ENCODE results near the gene TP53BP2. TPM values are rescaled to one million over a fixed set of nuclear protein-coding genes. Genes with fewer than 3 reads are reported as not detected.

TP53BP2 gene
- total and polyA plus RNA-seq, 10 of the 15 experiments (the other 5 are each of a cell fraction or from before 2014, with no cell fraction given) = 1.6 to 13.7 (median 5.6) TPM

- TF ChIP-seq EP300 (IDR thresholded peaks at IDR 0.05; ENCODE audit: borderline replicate concordance in 1 of 2, control insufficient read depth in 1 of 2, low read depth in 2 of 2, low read length in 2 of 2) = no peak
- TF ChIP-seq RAD21 (IDR thresholded peaks at IDR 0.05; ENCODE audit: insufficient read depth, low read depth, low read length) = no peak
- TF ChIP-seq, protein P1, sequence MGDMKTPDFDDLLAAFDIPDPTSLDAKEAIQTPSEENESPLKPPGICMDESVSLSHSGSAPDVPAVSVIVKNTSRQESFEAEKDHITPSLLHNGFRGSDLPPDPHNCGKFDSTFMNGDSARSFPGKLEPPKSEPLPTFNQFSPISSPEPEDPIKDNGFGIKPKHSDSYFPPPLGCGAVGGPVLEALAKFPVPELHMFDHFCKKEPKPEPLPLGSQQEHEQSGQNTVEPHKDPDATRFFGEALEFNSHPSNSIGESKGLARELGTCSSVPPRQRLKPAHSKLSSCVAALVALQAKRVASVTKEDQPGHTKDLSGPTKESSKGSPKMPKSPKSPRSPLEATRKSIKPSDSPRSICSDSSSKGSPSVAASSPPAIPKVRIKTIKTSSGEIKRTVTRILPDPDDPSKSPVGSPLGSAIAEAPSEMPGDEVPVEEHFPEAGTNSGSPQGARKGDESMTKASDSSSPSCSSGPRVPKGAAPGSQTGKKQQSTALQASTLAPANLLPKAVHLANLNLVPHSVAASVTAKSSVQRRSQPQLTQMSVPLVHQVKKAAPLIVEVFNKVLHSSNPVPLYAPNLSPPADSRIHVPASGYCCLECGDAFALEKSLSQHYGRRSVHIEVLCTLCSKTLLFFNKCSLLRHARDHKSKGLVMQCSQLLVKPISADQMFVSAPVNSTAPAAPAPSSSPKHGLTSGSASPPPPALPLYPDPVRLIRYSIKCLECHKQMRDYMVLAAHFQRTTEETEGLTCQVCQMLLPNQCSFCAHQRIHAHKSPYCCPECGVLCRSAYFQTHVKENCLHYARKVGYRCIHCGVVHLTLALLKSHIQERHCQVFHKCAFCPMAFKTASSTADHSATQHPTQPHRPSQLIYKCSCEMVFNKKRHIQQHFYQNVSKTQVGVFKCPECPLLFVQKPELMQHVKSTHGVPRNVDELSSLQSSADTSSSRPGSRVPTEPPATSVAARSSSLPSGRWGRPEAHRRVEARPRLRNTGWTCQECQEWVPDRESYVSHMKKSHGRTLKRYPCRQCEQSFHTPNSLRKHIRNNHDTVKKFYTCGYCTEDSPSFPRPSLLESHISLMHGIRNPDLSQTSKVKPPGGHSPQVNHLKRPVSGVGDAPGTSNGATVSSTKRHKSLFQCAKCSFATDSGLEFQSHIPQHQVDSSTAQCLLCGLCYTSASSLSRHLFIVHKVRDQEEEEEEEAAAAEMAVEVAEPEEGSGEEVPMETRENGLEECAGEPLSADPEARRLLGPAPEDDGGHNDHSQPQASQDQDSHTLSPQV (IDR thresholded peaks at IDR 0.05) = no peak
- TF ChIP-seq BMI1 (IDR thresholded peaks at IDR 0.05; ENCODE audit: borderline replicate concordance) = no peak
- TF ChIP-seq IRF3 (IDR thresholded peaks at IDR 0.05) = no peak
Observed at GRCh38 chr1:223831755-223832636, 13.8 kb downstream of the TP53BP2 start (continued).

Measured in GM12878 (cell line).